OCI-LY3 (cell line): Measurements from ENCODE around the gene UFSP2.

Experiments
- H2AFZ ChIP-seq: fragments of 200-600, 300-600 bp; shearing (Covaris generic); 2 replicates; pipeline ENCODE4 v1.6.0; 2014; ENCODE audit warnings: antibody characterized with exemption, low read depth, low read length
- H3K27ac ChIP-seq: fragments of 200-600, 300-600 bp; sonication (generic); 2 replicates; pipeline ENCODE4 v1.5.1; 2014; ENCODE audit warnings: mild to moderate bottlenecking, low read length, moderate library complexity, mixed read lengths
- H3K27me3 ChIP-seq: fragments of 200-600, 300-600 bp; sonication (generic); 2 replicates; pipeline ENCODE4 v1.6.1; 2014; ENCODE audit warnings: low read depth, low read length, mixed read lengths
- H3K36me3 ChIP-seq: fragments of 200-600, 300-600 bp; sonication (generic); replicated peaks from 2 replicates; pipeline ENCODE3; 2014; ENCODE audit warnings: low read depth, low read length, mixed read lengths
- H3K4me1 ChIP-seq: fragments of 300-600, 200-600 bp; sonication (generic); 2 replicates; pipeline ENCODE4 v1.6.1; 2014; ENCODE audit warnings: low read length, mixed read lengths
- H3K4me2 ChIP-seq: fragments of 200-600, 300-600 bp; sonication (generic); 2 replicates; pipeline ENCODE4 v1.6.1; 2014; ENCODE audit warnings: low read length, mixed read lengths
- H3K4me3 ChIP-seq: fragments of 300-600, 200-600 bp; sonication (generic); 2 replicates; pipeline ENCODE4 v1.5.1; 2014; ENCODE audit warnings: antibody characterized with exemption, mild to moderate bottlenecking, low read length, moderate library complexity
- H3K79me2 ChIP-seq: fragments of 300-600, 200-600 bp; shearing (Covaris generic); 2 replicates; pipeline ENCODE4 v1.6.1; 2014; ENCODE audit warnings: mild to moderate bottlenecking, low read length, mixed read lengths
- H3K9ac ChIP-seq: fragments of 300-600, 200-600 bp; shearing (Covaris generic); 2 replicates; pipeline ENCODE4 v1.6.0; 2014; ENCODE audit warnings: mild to moderate bottlenecking, low read length, moderate library complexity
- H3K9me3 ChIP-seq: fragments of 200-600, 300-600 bp; shearing (Covaris generic); 2 replicates; pipeline ENCODE4 v1.6.1; 2014; ENCODE audit warnings: low read length, mixed read lengths; ENCODE audit not compliant: insufficient read depth
- H4K20me1 ChIP-seq: fragments of 200-600, 300-600 bp; sonication (generic); 2 replicates; pipeline ENCODE4 v1.6.1; 2016; ENCODE audit warnings: low read length, mixed read lengths; ENCODE audit not compliant: insufficient read depth
- EZH2phosphoT487 ChIP-seq: fragments of 200-600 bp; shearing (Covaris generic); IDR thresholded peaks from 2 replicates; pipeline ENCODE4 v1.6.1; 2018; ENCODE audit warnings: antibody characterized with exemption, mixed run types, low read depth
- TF ChIP-seq, protein P1 (sequence below): fragments of 200-600, 300-600 bp; sonication (generic); IDR thresholded peaks from 2 replicates; pipeline ENCODE4 v1.5.1; 2014; ENCODE audit warnings: antibody characterized with exemption, low read length, low read depth

Gene UFSP2

DNA sequence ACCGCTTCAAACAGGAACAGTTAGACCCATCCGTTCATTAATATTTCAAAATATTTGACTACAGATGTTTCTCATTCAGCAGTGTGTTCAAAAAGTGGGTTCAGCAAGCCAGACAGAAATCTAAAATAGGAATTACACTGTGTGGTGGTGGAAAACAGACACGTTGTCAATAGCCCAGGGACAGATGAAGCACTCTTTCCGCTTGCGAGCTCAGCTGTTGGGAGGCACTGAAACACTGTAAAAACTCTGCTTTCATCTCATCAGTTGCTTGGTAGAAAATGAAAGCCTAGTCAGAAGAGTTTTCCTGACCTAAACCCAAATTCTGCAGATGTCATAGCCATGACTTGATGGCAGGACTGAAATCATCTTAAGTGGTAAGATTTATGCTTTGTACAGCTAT lies 68.6 kb downstream of the UFSP2 start:
- H3K4me1 ChIP-seq: peaks cover 39% of the 10 kb centered on the region
- H3K4me2 ChIP-seq: no peak overlapping the region
- H3K4me3 ChIP-seq: no peak overlapping the region
- TF ChIP-seq EZH2phosphoT487: no peak
- TF ChIP-seq, protein P1, sequence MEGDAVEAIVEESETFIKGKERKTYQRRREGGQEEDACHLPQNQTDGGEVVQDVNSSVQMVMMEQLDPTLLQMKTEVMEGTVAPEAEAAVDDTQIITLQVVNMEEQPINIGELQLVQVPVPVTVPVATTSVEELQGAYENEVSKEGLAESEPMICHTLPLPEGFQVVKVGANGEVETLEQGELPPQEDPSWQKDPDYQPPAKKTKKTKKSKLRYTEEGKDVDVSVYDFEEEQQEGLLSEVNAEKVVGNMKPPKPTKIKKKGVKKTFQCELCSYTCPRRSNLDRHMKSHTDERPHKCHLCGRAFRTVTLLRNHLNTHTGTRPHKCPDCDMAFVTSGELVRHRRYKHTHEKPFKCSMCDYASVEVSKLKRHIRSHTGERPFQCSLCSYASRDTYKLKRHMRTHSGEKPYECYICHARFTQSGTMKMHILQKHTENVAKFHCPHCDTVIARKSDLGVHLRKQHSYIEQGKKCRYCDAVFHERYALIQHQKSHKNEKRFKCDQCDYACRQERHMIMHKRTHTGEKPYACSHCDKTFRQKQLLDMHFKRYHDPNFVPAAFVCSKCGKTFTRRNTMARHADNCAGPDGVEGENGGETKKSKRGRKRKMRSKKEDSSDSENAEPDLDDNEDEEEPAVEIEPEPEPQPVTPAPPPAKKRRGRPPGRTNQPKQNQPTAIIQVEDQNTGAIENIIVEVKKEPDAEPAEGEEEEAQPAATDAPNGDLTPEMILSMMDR: no peak
- no peaks in the 10 kb centered on the region for H3K27me3 ChIP-seq
- H3K9ac ChIP-seq: no peak overlapping the region
- H3K79me2 ChIP-seq: no peaks in the 10 kb centered on the region
- peak overlapping the region; percentile 44 for H3K27ac ChIP-seq
- H2AFZ ChIP-seq: no peak overlapping the region
- H3K36me3 ChIP-seq: peaks cover 8% of the 10 kb centered on the region
- H4K20me1 ChIP-seq: no peaks in the 10 kb centered on the region
- no peaks in the 10 kb centered on the region for H3K9me3 ChIP-seq

DNA sequence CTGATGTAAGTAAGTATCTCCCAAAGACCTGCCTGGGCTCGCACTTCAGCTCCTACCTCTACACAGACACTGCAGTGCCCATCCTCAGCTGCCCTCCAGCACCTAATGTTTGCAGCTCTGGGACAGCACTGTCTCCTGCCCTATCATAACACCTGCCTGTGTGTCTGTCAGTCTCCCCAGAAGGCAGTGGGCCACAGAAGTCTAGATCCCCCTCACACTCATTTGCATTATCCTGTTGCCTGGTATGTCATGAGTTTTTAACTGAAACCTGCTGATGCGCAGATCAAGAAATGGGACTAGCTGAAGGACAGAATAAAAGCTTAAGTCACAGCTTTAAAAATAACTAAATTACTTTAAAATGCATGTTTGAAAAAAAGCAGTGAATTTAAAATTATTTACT lies 73.0 kb downstream of the UFSP2 start:
- peaks cover 19% of the 10 kb centered on the region for H3K36me3 ChIP-seq
- peaks cover 54% of the 10 kb centered on the region for H3K4me1 ChIP-seq
- H3K4me2 ChIP-seq: peak overlapping the region; percentile 56
- no peak overlapping the region for H2AFZ ChIP-seq
- peak overlapping the region; percentile 70; the same call in 1 of the 2 replicates for H3K9ac ChIP-seq
- H4K20me1 ChIP-seq: no peaks in the 10 kb centered on the region
- no peak overlapping the region for H3K4me3 ChIP-seq
- H3K27ac ChIP-seq: peak overlapping the region; percentile 100
- no peaks in the 10 kb centered on the region for H3K79me2 ChIP-seq
- H3K27me3 ChIP-seq: no peaks in the 10 kb centered on the region
- TF ChIP-seq EZH2phosphoT487: no peak
- TF ChIP-seq, protein P1: no peak
- no peaks in the 10 kb centered on the region for H3K9me3 ChIP-seq

DNA sequence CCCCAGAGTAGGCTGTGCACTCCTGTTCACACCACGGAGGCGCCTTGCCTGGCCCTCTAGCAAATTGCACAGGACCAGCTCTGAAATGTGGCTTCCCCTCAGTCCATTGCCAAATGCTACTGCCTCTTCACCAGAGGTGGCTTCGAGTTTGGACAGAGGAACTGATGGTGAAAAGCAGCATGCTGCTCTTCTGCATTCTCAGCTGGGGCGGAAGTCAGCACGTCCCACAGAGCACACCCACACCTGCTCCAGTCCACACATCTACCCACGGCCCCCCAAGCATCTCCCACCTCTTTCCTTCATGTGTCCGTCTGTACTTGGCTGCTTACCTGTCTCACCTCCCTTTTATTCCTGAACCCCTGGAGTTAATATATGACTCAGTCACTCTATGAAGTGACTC lies 73.6 kb downstream of the UFSP2 start:
- no peaks in the 10 kb centered on the region for H3K27me3 ChIP-seq

DNA sequence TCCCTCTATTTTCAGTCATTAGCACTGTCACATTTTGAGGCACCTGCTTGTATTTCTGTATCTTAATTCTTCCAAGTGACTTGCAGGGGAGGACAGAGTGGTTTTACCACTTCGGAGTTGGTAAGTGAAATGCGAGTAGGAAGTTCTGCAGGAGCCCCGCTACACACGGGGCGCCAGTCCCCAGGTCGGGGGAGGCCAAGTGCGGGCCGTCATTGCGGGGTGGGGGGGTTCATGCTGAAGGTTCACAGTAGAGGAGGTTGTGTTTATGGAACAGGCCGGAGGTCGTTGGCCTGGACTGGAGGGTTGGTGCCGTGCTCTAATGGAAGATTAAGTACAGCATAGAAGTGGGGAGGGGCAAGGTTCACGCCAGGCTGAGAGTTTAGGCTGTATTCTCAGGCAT lies 74.1 kb downstream of the UFSP2 start:
- peak overlapping the region; percentile 56 for H3K4me2 ChIP-seq
- H3K9ac ChIP-seq: peak overlapping the region; percentile 70; the same call in 1 of the 2 replicates
- no peak overlapping the region for H2AFZ ChIP-seq
- peak overlapping the region; percentile 100 for H3K27ac ChIP-seq
- no peaks in the 10 kb centered on the region for H4K20me1 ChIP-seq
- no peak overlapping the region; the same call in 1 of the 2 replicates for H3K4me3 ChIP-seq
- peaks cover 18% of the 10 kb centered on the region for H3K36me3 ChIP-seq
- H3K4me1 ChIP-seq: peaks cover 44% of the 10 kb centered on the region
- no peaks in the 10 kb centered on the region for H3K79me2 ChIP-seq
- no peaks in the 10 kb centered on the region for H3K27me3 ChIP-seq
- TF ChIP-seq EZH2phosphoT487: no peak
- TF ChIP-seq, protein P1: no peak
- H3K9me3 ChIP-seq: no peaks in the 10 kb centered on the region

More for the DNA sequence above, 73.6 kb downstream of the UFSP2 start:
- H3K27ac ChIP-seq: peak overlapping the region; percentile 100
- peak overlapping the region; percentile 70; the same call in 1 of the 2 replicates for H3K9ac ChIP-seq
- no peaks in the 10 kb centered on the region for H3K9me3 ChIP-seq
- no peaks in the 10 kb centered on the region for H4K20me1 ChIP-seq
- no peaks in the 10 kb centered on the region for H3K79me2 ChIP-seq
- no peak overlapping the region for H3K4me3 ChIP-seq
- H2AFZ ChIP-seq: no peak overlapping the region
- H3K36me3 ChIP-seq: peaks cover 18% of the 10 kb centered on the region
- peak overlapping the region; percentile 56 for H3K4me2 ChIP-seq
- TF ChIP-seq EZH2phosphoT487: no peak
- TF ChIP-seq, protein P1: no peak
- H3K4me1 ChIP-seq: peaks cover 49% of the 10 kb centered on the region
